HL-60 (cell line): Measurements from ENCODE around the gene LGALSL.

Experiments used
- POLR2AphosphoS5 ChIP-seq: IDR thresholded peaks from 2 replicates; pipeline ENCODE4 v1.6.1; 2012; ENCODE audit warnings: low read depth
- TF ChIP-seq, protein P1 (sequence below): IDR thresholded peaks from one replicate; pipeline ENCODE4 v1.5.1; 2011; ENCODE audit warnings: low read length, control low read depth, inconsistent platforms; ENCODE audit not compliant: insufficient read depth
- TF ChIP-seq, protein P2 (sequence below): IDR thresholded peaks from 2 replicates; pipeline ENCODE4 v1.6.1; 2012; ENCODE audit warnings: low read depth; ENCODE audit not compliant: insufficient replicate concordance

DNA sequence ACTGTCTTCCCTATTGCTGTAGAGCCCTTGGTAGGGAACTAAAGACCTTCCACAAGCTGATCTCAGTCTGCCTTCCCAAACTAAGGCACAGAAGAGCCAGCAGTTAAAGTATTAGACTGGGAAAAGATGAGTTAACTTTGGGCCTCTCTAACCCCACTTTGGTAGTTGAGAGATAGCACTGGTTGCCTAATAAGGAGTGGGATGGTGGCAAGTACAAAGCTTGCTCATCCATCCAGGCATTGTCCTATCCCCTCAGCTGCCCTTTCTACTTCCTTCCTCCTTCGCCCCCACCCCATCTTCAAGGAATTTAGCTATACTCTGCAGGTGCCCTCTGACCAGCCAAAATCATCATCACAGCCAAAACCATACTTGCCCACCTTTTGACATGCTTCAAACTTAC is 48.0 kb downstream of the LGALSL start:
- TF ChIP-seq POLR2AphosphoS5 = no peak
- TF ChIP-seq, protein P1, sequence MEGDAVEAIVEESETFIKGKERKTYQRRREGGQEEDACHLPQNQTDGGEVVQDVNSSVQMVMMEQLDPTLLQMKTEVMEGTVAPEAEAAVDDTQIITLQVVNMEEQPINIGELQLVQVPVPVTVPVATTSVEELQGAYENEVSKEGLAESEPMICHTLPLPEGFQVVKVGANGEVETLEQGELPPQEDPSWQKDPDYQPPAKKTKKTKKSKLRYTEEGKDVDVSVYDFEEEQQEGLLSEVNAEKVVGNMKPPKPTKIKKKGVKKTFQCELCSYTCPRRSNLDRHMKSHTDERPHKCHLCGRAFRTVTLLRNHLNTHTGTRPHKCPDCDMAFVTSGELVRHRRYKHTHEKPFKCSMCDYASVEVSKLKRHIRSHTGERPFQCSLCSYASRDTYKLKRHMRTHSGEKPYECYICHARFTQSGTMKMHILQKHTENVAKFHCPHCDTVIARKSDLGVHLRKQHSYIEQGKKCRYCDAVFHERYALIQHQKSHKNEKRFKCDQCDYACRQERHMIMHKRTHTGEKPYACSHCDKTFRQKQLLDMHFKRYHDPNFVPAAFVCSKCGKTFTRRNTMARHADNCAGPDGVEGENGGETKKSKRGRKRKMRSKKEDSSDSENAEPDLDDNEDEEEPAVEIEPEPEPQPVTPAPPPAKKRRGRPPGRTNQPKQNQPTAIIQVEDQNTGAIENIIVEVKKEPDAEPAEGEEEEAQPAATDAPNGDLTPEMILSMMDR = no peak
- TF ChIP-seq, protein P2, sequence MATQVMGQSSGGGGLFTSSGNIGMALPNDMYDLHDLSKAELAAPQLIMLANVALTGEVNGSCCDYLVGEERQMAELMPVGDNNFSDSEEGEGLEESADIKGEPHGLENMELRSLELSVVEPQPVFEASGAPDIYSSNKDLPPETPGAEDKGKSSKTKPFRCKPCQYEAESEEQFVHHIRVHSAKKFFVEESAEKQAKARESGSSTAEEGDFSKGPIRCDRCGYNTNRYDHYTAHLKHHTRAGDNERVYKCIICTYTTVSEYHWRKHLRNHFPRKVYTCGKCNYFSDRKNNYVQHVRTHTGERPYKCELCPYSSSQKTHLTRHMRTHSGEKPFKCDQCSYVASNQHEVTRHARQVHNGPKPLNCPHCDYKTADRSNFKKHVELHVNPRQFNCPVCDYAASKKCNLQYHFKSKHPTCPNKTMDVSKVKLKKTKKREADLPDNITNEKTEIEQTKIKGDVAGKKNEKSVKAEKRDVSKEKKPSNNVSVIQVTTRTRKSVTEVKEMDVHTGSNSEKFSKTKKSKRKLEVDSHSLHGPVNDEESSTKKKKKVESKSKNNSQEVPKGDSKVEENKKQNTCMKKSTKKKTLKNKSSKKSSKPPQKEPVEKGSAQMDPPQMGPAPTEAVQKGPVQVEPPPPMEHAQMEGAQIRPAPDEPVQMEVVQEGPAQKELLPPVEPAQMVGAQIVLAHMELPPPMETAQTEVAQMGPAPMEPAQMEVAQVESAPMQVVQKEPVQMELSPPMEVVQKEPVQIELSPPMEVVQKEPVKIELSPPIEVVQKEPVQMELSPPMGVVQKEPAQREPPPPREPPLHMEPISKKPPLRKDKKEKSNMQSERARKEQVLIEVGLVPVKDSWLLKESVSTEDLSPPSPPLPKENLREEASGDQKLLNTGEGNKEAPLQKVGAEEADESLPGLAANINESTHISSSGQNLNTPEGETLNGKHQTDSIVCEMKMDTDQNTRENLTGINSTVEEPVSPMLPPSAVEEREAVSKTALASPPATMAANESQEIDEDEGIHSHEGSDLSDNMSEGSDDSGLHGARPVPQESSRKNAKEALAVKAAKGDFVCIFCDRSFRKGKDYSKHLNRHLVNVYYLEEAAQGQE = no peak
